ENCODE results near the gene MGAT4C.

DNA sequence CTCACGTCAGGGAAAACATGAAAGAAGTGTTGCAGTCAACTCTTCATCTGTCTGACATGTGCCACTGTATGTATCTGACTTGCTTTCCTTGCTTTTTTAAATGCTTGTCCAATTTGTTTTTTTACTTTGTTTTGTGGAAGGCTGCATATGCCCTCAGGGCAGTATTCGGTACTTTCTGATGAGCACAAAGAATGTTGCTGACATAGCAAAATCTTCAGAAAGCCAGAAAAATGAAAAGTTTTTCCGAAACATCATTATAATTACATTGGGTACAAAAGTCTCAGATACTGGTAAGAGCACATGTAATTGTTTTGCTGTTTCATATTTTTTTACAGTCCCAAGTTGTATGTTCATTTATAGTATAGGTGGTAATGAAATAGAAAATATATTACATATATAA, 237.8 kb downstream of the MGAT4C start:
- TF ChIP-seq EZH2phosphoT487 (IDR thresholded peaks at IDR 0.05) (no peak), EZH2 (IDR thresholded peaks at IDR 0.05) (no peak)
- TF ChIP-seq, protein P1, sequence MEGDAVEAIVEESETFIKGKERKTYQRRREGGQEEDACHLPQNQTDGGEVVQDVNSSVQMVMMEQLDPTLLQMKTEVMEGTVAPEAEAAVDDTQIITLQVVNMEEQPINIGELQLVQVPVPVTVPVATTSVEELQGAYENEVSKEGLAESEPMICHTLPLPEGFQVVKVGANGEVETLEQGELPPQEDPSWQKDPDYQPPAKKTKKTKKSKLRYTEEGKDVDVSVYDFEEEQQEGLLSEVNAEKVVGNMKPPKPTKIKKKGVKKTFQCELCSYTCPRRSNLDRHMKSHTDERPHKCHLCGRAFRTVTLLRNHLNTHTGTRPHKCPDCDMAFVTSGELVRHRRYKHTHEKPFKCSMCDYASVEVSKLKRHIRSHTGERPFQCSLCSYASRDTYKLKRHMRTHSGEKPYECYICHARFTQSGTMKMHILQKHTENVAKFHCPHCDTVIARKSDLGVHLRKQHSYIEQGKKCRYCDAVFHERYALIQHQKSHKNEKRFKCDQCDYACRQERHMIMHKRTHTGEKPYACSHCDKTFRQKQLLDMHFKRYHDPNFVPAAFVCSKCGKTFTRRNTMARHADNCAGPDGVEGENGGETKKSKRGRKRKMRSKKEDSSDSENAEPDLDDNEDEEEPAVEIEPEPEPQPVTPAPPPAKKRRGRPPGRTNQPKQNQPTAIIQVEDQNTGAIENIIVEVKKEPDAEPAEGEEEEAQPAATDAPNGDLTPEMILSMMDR (IDR thresholded peaks at IDR 0.05) = no peak
